HepG2 (cell line): ENCODE measurements around the gene EIF1. TPM values are rescaled to one million over a fixed set of nuclear protein-coding genes. Genes with fewer than 3 reads are reported as not detected.

ENCODE experiments used
- FOXC1 ChIP-seq: sonication (generic); formaldehyde crosslinking; IDR thresholded peaks from 2 replicates; pipeline ENCODE4 v1.8.0; 2022; ENCODE audit warnings: mild to moderate bottlenecking, missing genetic modification reagents, borderline replicate concordance
- FOXK2 ChIP-seq: fragments of 450-650 bp; IDR thresholded peaks from 2 replicates; pipeline ENCODE4 v1.6.1; 2016
- FOXM1 ChIP-seq: sonication (generic); formaldehyde crosslinking; IDR thresholded peaks from 2 replicates; pipeline ENCODE4 v1.5.0; 2020; ENCODE audit warnings: missing genetic modification reagents
- FOXP1 ChIP-seq, 2 experiments: fragments of 450-650 bp in 1 of 2; IDR thresholded peaks; 2 replicates each; pipeline ENCODE4 v1.6.1; 2017 to 2018; ENCODE audit warnings: antibody characterized with exemption in 1 of 2
- KDM4B ChIP-seq: sonication (generic); formaldehyde crosslinking; IDR thresholded peaks from 2 replicates; pipeline ENCODE4 v1.4.0; 2020; ENCODE audit warnings: missing genetic modification reagents
- POLR2AphosphoS5 ChIP-seq: IDR thresholded peaks from 2 replicates; pipeline ENCODE4 v1.6.1; 2012; ENCODE audit warnings: low read depth, low read length
- RBM22 ChIP-seq: fragments of 200-400 bp; formaldehyde crosslinking; optimal IDR thresholded peaks from 2 replicates; pipeline ENCODE3; 2017; ENCODE audit warnings: mild to moderate bottlenecking, low read length, moderate library complexity
- SNAPC2 ChIP-seq: sonication (generic); formaldehyde crosslinking; IDR thresholded peaks from 2 replicates; pipeline ENCODE4 v1.8.1; 2022; ENCODE audit warnings: mild to moderate bottlenecking, missing genetic modification reagents
- SRSF4 ChIP-seq: fragments of 200-400 bp; formaldehyde crosslinking; IDR thresholded peaks from one replicate; pipeline ENCODE4 v1.6.1; 2018; ENCODE audit warnings: mild to moderate bottlenecking, low read depth, low read length, moderate library complexity; ENCODE audit not compliant: poor library complexity, severe bottlenecking
- SYNCRIP ChIP-seq: fragments of 200-400 bp; formaldehyde crosslinking; IDR thresholded peaks from 2 replicates; pipeline ENCODE4 v1.6.1; 2018; ENCODE audit warnings: mild to moderate bottlenecking, low read depth, low read length; ENCODE audit not compliant: insufficient read depth
- TFE3 ChIP-seq: IDR thresholded peaks from 2 replicates; pipeline ENCODE4 v1.6.1; 2016
- YEATS2 ChIP-seq: sonication (generic); formaldehyde crosslinking; IDR thresholded peaks from 2 replicates; pipeline ENCODE4 v1.4.0; 2020; ENCODE audit warnings: missing genetic modification reagents, borderline replicate concordance
- ZBED4 ChIP-seq: sonication (generic); formaldehyde crosslinking; IDR thresholded peaks from 2 replicates; pipeline ENCODE4 v1.4.0; 2020; ENCODE audit warnings: missing genetic modification reagents, borderline replicate concordance
- ZC3H13 ChIP-seq: sonication (generic); formaldehyde crosslinking; IDR thresholded peaks from 2 replicates; pipeline ENCODE4 v1.8.1; 2023; ENCODE audit warnings: mild to moderate bottlenecking, missing genetic modification reagents, moderate library complexity
- ZNF589 ChIP-seq: sonication (generic); formaldehyde crosslinking; conservative IDR thresholded peaks from 2 replicates; pipeline ENCODE4 v1.8.0; 2022; ENCODE audit warnings: mild to moderate bottlenecking, moderate library complexity, missing genetic modification reagents
- ZZZ3 ChIP-seq: sonication (generic); formaldehyde crosslinking; IDR thresholded peaks from 2 replicates; pipeline ENCODE4 v1.4.0; 2020; ENCODE audit warnings: missing genetic modification reagents, mild to moderate bottlenecking, borderline replicate concordance
- polyA plus RNA-seq, 8 experiments: library from polyadenylated mRNA; depleted of rRNA in 3 of 8; stranded (reverse) in 7 of 8; unstranded in 1 of 8; fragments of >200 nt; fragmentation: Illumina TruSeq in 4 of 8; extraction: Trizol in 4 of 8; gene quantifications; 2 replicates each; pipeline versions ENCODE4 v1.2.1 to v1.2.3, GENCODE V29; 2011 to 2016; ENCODE audit warnings: low read depth in 4 of 8, missing spikeins in 1 of 8, mixed read lengths in 1 of 8; ENCODE audit not compliant: insufficient read depth in 1 of 8
- total RNA-seq, 5 experiments: library from RNA; depleted of rRNA; stranded (reverse); fragments of >200 nt; fragmentation: Illumina TruSeq; extraction: Trizol; gene quantifications; 2 replicates each; pipeline ENCODE4 v1.2.3, GENCODE V29; 2016; ENCODE audit warnings: low read depth in 1 of 5
- TF ChIP-seq, protein P1 (sequence below): sonication (generic); formaldehyde crosslinking; IDR thresholded peaks from 2 replicates; pipeline ENCODE4 v1.5.1; 2020; ENCODE audit warnings: mild to moderate bottlenecking, missing genetic modification reagents, borderline replicate concordance
- TF ChIP-seq, protein P2 (sequence below): sonication (generic); formaldehyde crosslinking; IDR thresholded peaks from 2 replicates; pipeline ENCODE4 v1.4.0; 2020; ENCODE audit warnings: missing genetic modification reagents; ENCODE audit errors: not compliant biosample characterization

EIF1 gene
- total and polyA plus RNA-seq, 2 of the 13 experiments (the other 11 are each of a cell fraction or from before 2014, with no cell fraction given) = 147 to 517 TPM

GRCh38 chr17:41665566-41666236, 23.0 kb upstream of the EIF1 start (continued):
- no peak for TF ChIP-seq SYNCRIP
- TF ChIP-seq FOXP1 (IDR thresholded peaks at IDR 0.05) = no peak
- TF ChIP-seq FOXP1 (CRISPR knock-in tag; IDR thresholded peaks at IDR 0.05) = no peak
- no peak for TF ChIP-seq ZC3H13 (CRISPR knock-in tag)
- no peak for TF ChIP-seq KDM4B (CRISPR knock-in tag)
- no peak for TF ChIP-seq ZZZ3 (CRISPR knock-in tag)
- TF ChIP-seq YEATS2 (CRISPR knock-in tag) = peak; percentile 80; the same call in 1 of the 2 replicates
- no peak for TF ChIP-seq FOXC1 (CRISPR knock-in tag)
- TF ChIP-seq FOXK2 = no peak
- TF ChIP-seq TFE3 = no peak
- TF ChIP-seq, protein P1, sequence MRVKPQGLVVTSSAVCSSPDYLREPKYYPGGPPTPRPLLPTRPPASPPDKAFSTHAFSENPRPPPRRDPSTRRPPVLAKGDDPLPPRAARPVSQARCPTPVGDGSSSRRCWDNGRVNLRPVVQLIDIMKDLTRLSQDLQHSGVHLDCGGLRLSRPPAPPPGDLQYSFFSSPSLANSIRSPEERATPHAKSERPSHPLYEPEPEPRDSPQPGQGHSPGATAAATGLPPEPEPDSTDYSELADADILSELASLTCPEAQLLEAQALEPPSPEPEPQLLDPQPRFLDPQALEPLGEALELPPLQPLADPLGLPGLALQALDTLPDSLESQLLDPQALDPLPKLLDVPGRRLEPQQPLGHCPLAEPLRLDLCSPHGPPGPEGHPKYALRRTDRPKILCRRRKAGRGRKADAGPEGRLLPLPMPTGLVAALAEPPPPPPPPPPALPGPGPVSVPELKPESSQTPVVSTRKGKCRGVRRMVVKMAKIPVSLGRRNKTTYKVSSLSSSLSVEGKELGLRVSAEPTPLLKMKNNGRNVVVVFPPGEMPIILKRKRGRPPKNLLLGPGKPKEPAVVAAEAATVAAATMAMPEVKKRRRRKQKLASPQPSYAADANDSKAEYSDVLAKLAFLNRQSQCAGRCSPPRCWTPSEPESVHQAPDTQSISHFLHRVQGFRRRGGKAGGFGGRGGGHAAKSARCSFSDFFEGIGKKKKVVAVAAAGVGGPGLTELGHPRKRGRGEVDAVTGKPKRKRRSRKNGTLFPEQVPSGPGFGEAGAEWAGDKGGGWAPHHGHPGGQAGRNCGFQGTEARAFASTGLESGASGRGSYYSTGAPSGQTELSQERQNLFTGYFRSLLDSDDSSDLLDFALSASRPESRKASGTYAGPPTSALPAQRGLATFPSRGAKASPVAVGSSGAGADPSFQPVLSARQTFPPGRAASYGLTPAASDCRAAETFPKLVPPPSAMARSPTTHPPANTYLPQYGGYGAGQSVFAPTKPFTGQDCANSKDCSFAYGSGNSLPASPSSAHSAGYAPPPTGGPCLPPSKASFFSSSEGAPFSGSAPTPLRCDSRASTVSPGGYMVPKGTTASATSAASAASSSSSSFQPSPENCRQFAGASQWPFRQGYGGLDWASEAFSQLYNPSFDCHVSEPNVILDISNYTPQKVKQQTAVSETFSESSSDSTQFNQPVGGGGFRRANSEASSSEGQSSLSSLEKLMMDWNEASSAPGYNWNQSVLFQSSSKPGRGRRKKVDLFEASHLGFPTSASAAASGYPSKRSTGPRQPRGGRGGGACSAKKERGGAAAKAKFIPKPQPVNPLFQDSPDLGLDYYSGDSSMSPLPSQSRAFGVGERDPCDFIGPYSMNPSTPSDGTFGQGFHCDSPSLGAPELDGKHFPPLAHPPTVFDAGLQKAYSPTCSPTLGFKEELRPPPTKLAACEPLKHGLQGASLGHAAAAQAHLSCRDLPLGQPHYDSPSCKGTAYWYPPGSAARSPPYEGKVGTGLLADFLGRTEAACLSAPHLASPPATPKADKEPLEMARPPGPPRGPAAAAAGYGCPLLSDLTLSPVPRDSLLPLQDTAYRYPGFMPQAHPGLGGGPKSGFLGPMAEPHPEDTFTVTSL (CRISPR knock-in tag) = peak; percentile 49; the same call in 1 of the 2 replicates
- no peak for TF ChIP-seq RBM22
- 0 out of 2 replicates have a peak, but pooled peaks have one; percentile 56 for TF ChIP-seq SNAPC2 (CRISPR knock-in tag)
- TF ChIP-seq ZBED4 = no peak
- no peak for TF ChIP-seq SRSF4
- TF ChIP-seq, protein P2, sequence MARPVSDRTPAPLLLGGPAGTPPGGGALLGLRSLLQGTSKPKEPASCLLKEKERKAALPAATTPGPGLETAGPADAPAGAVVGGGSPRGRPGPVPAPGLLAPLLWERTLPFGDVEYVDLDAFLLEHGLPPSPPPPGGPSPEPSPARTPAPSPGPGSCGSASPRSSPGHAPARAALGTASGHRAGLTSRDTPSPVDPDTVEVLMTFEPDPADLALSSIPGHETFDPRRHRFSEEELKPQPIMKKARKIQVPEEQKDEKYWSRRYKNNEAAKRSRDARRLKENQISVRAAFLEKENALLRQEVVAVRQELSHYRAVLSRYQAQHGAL (CRISPR knock-in tag) = no peak
- no peak for TF ChIP-seq ZNF589
- peak; percentile 53 for TF ChIP-seq POLR2AphosphoS5
- TF ChIP-seq FOXM1 = no peak
